Suprapubic skin (tissue), 4 donors: ENCODE data around the gene KIF12.

Experiments used
- EP300 ChIP-seq: sonication (generic); formaldehyde crosslinking; IDR thresholded peaks from one replicate; pipeline ENCODE4 v1.6.1; 2017; ENCODE audit warnings: antibody characterized with exemption
- POLR2AphosphoS5 ChIP-seq, 3 donors: sonication (generic); formaldehyde crosslinking; IDR thresholded peaks; one replicate each; pipeline ENCODE4 v1.6.1; 2017; ENCODE audit warnings: antibody characterized with exemption in 3 of 3
- TF ChIP-seq, protein P1 (sequence below), 2 donors: fragments of 200-600 bp in 1 of 2; fragments of 450-650 bp in 1 of 2; sonication (generic) in 1 of 2; IDR thresholded peaks; one replicate each; pipeline ENCODE4 v1.5.1; 2016 to 2019; ENCODE audit warnings: antibody characterized with exemption in 2 of 2, mild to moderate bottlenecking in 1 of 2, moderate library complexity in 1 of 2

DNA sequence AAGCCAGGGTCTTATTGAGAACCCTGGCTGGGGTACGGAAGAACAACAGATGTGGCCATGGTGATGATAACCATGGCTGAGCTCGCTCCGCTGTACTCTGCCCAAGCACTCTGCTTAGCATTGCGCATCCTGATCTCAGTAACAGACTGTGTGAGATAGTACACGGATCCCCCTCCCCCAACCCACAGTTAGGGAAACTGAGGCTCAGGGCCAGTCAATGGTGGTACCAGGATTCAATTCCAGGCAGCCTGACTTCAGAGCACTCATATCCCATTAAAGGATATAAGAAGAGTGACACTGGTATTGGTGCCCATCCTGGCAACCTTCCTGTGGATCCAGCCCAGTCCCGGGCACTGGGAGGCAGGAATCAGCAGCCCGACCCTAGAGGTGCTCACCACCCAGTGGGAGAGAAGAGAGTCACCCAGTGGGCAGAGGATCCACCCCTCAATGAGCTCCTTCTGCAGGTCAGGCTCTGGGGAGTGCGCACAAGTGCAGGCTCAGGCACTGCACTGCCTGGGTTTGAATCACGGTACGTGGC is 26.5 kb upstream of the KIF12 start:
- TF ChIP-seq EP300 (no peak), POLR2AphosphoS5 (IDR thresholded peaks at IDR 0.05) (no peak)
- TF ChIP-seq, protein P1, sequence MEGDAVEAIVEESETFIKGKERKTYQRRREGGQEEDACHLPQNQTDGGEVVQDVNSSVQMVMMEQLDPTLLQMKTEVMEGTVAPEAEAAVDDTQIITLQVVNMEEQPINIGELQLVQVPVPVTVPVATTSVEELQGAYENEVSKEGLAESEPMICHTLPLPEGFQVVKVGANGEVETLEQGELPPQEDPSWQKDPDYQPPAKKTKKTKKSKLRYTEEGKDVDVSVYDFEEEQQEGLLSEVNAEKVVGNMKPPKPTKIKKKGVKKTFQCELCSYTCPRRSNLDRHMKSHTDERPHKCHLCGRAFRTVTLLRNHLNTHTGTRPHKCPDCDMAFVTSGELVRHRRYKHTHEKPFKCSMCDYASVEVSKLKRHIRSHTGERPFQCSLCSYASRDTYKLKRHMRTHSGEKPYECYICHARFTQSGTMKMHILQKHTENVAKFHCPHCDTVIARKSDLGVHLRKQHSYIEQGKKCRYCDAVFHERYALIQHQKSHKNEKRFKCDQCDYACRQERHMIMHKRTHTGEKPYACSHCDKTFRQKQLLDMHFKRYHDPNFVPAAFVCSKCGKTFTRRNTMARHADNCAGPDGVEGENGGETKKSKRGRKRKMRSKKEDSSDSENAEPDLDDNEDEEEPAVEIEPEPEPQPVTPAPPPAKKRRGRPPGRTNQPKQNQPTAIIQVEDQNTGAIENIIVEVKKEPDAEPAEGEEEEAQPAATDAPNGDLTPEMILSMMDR (IDR thresholded peaks at IDR 0.05) = no peak
